Hepatocyte (in vitro differentiated cells): Measurements from ENCODE around the gene INSR.

ENCODE experiments used
- CTCF ChIP-seq: fragments of 200-600 bp; sonication (generic); IDR thresholded peaks from 2 replicates; pipeline ENCODE4 v1.5.1; 2016; ENCODE audit warnings: antibody characterized with exemption, mild to moderate bottlenecking; ENCODE audit not compliant: poor library complexity
- EZH2 ChIP-seq: fragments of 200-600 bp; sonication (generic); IDR thresholded peaks from 2 replicates; pipeline ENCODE4 v1.6.1; 2016; ENCODE audit warnings: antibody characterized with exemption, mild to moderate bottlenecking, borderline replicate concordance
- EZH2phosphoT487 ChIP-seq: fragments of 200-600 bp; sonication (generic); IDR thresholded peaks from one replicate; pipeline ENCODE4 v1.6.1; 2018; ENCODE audit warnings: antibody characterized with exemption, mild to moderate bottlenecking, low read depth, moderate library complexity; ENCODE audit not compliant: unreplicated experiment, severe bottlenecking

- TF ChIP-seq EZH2: no peak
- TF ChIP-seq CTCF: no peak
- TF ChIP-seq EZH2phosphoT487: no peak
Measured at GRCh38 chr19:7223429-7223828, 70.8 kb downstream of the INSR start.
